Skin of body (tissue), 2 donors: ENCODE measurements around the gene SYCE1. TPM values are rescaled to one million over a fixed set of nuclear protein-coding genes. Genes with fewer than 3 reads are reported as not detected.

Experiments used
- DNase-seq: peaks from one replicate; lab custom pipeline; 2025; lab: John Stamatoyannopoulos, UW
- total RNA-seq: library from RNA; depleted of rRNA; stranded (reverse); fragments of >200 nt; gene quantifications from one replicate; pipeline ENCODE4 v1.2.3, GENCODE V29; 2014

The SYCE1 gene
- total RNA-seq, 1 donor from 2014 or later: not detected

- DNase-seq: no peak
Measured at GRCh38 chr10:133516057-133516456, 49.3 kb downstream of the SYCE1 start.

- no peak for DNase-seq
Measured at GRCh38 chr10:133515471-133515870, 49.9 kb downstream of the SYCE1 start.

GRCh38 chr10:133511907-133512528, 53.4 kb downstream of the SYCE1 start:
- no peak for DNase-seq

GRCh38 chr10:133511408-133511807, 54.0 kb downstream of the SYCE1 start:
- DNase-seq: no peak

GRCh38 chr10:133509700-133510099, 55.7 kb downstream of the SYCE1 start:
- no peak for DNase-seq

Other genes starting within 250 kb of the SYCE1 start
- gene CALY, start 228.7 kb downstream of the SYCE1 start, total RNA-seq: not detected
- gene PRAP1, start 218.2 kb downstream of the SYCE1 start, total RNA-seq: not detected
- gene FUOM, start 207.6 kb downstream of the SYCE1 start, total RNA-seq: 11.2 TPM
- gene ECHS1, start 192.2 kb downstream of the SYCE1 start, total RNA-seq: 41.2 TPM
- gene PAOX, start 186.3 kb downstream of the SYCE1 start, total RNA-seq: 3.6 TPM
- gene MTG1, start 171.4 kb downstream of the SYCE1 start, total RNA-seq: 24.7 TPM
- 0.89 TPM for gene SPRN, start 141.0 kb downstream of the SYCE1 start, total RNA-seq
- 2.5 TPM for gene SCART1, start 111.6 kb downstream of the SYCE1 start, total RNA-seq
- gene CYP2E1, start 38.2 kb downstream of the SYCE1 start, total RNA-seq: 0.69 TPM
- gene FRG2B, start 61.2 kb upstream of the SYCE1 start, total RNA-seq: not detected